DMS114 treated with DMSO at 0.1 percent for 48 hours (cell line): ENCODE data around the gene HSH2D.

Experiments
- DNase-seq: peaks from one replicate; lab custom pipeline; 2025; ENCODE audit not compliant: unreplicated experiment; lab: John Stamatoyannopoulos, UW

Gene HSH2D

DNA sequence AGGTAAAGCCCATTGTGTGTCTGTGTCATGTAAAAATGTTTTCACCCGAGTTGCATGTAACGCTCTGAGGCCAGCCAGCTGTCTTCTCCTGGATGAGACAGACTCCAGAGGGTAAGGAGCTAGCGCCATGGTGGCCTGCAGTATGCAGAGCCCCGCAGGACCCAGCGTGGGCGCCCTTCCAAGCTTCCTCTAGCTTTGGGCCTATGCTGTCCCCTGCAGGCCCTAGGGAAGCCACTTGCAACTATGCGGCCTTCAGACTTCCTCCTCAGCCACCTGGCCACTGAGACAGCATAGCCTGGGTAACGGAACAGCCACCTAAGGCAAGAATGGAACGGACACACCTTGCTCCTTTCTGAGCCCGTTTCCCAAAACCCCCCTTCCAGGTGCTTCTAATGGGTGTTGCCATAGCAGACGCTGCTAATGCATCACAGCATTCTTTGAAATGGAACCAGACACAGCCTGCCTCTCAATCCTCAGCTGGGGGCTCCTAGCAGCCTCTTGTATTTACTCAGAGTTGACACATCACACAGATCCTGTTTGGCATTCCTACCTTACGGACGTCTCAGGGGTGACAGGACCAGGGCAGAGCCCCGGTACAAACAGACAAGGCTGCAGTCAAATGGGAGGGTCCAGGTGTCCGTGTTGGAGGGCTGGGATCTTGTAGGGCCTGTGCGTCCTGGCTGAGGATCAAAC is 47.9 kb downstream of the HSH2D start:
- DNase-seq: no peak

DNA sequence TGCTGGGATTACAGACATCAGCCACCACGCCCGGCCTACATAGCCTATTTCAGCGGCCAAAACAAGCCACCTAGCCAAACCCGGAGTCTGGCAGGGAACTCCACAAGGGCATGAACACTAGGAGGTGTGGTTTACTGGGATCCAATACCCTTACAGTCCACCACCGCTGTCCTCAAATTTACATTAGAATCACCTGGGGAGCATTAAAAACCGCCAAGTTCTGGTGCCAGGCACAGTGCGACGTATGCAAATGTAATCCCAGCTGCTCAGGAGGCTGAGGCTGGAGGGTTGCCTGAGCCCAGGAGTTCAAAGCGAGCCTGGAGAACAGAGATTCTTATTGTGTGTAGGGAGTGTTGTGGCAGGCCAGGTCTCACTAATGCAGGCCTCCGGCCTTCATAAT is 50.0 kb downstream of the HSH2D start:
- DNase-seq: no peak

- DNase-seq: no peak
These were observed 53.7 kb downstream of the HSH2D start for GRCh38 chr19:16197188-16197621.

DNA sequence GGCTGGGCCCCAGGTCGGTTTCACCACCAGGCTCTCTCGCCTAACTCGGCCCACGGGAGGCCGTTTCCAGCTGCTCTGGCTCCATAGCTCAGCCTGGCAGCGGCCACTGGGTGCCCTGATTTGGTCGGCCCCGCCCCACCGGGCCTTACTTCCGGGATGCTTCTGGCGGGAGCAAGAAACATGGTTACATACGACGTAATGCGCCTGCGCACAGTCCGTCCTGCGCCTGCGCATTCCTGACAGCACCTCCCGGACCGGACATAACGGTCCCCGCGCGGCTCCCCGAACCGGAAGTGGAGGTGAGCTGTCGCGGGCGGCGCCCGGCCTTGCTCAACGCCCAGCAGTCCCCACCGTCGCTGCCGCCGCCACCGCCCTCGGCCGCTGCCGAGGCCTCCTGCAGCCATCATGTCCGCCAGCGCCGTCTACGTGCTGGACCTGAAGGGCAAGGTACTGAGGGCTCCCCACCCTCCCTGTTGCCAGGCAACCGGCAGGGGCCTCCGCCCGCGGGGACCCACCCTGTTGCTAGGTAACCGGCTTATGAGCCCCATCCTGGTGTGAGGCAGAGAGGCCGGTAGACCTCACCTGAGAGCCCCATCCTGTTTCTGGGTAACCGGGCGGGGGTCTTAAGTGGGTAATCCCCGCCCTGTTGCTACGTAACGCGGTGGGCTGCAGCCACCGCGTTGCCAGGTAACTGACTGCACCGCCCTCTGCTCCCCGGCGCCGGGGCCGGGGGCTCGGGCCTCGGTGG is 54.3 kb downstream of the HSH2D start, which contains the start of gene AP1M1:
Gene AP1M1 (plus strand): TSS at position 290 of the 748 bp plus-strand sequence. CDS start 116 bp downstream, at position 406.
- peak; percentile 96 for DNase-seq

- no peak for DNase-seq
These were observed 54.8 kb downstream of the HSH2D start for GRCh38 chr19:16198370-16198651.

DNA sequence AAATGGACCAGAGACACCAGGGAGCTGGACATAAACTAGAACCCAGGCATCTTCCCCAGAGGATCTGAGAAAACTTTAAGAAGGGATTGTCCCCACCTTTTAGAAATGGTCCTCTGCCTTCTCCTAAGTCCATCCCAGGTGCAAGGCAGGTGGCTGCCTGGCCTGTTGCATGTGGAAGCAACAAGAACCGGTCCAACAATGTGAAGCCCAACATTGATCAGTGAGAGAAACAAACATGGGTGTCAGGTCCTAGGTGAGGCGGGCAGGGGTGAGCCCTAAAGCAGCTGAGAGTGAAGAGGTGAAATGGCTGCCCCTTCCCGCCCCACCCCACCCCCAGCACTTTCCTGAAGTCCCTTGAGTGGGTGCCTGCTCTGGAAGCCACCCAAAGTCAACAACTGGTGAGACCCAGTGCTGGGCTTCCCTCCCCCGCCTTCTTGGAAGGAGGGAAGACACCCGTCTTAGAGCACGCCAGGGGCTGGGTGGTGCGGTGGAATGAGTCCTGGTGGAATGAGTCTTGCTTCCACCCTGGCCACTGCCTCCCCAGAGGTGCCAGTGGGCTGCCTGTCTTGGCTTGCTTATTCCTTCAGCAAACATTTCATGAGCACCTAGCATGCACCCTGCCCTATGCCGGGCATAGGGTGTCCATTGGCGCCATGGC is 55.9 kb downstream of the HSH2D start:
- DNase-seq: no peak

- no peak for DNase-seq
These were observed 56.8 kb downstream of the HSH2D start for GRCh38 chr19:16200038-16201010.

GRCh38 chr19:16201011-16201391 is 57.5 kb downstream of the HSH2D start:
- no peak for DNase-seq

- no peak for DNase-seq
These were observed 59.1 kb downstream of the HSH2D start for GRCh38 chr19:16202320-16203255.

GRCh38 chr19:16203256-16204004 is 59.9 kb downstream of the HSH2D start:
- no peak for DNase-seq

- no peak for DNase-seq
These were observed 60.5 kb downstream of the HSH2D start for GRCh38 chr19:16204005-16204294.

DNA sequence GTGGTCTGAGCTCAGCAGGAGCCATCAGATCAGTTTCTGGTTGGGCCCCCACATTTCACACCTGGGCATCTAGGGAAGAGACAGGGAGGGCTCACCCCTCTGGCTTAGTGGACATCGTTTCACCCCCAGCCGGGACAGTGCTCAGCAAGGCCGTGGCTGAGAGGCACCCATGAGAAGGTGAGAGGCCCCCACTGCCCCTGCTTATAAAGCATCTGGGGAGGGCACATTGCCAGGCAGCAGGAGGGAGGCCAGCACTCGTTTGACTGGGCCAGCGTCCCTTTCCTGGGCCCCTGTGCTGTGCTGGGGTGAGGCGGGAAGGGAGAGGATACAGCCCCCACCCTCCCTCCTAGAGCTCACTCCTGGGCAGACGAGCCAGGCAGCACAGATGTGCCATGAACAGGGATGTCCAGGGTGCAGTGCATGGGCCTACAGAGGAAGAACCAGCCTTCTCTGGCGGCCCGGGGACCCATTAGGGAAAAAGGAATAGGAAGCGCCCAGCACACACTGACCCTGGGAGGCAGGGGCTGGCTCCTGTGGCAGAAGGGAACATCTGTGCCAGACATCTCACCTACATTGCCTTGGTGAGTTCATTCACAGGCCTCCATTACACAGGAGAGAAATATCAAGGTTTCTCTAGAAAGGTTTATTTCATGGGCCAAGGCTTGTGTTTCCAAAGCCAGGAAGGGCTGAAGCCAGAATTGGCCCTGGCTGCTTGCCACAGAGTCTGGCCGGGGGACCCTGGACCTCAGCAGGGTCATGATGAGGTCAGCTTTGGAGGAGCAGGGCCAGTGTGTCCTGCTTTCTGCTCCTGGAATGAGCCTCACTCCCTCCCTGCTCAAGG is 61.9 kb downstream of the HSH2D start:
- DNase-seq: no peak

GRCh38 chr19:16206046-16206605 is 62.6 kb downstream of the HSH2D start:
- DNase-seq: no peak

- DNase-seq: no peak
These were observed 63.2 kb downstream of the HSH2D start for GRCh38 chr19:16206637-16207036.

- no peak for DNase-seq
These were observed 63.6 kb downstream of the HSH2D start for GRCh38 chr19:16207063-16207462.

DNA sequence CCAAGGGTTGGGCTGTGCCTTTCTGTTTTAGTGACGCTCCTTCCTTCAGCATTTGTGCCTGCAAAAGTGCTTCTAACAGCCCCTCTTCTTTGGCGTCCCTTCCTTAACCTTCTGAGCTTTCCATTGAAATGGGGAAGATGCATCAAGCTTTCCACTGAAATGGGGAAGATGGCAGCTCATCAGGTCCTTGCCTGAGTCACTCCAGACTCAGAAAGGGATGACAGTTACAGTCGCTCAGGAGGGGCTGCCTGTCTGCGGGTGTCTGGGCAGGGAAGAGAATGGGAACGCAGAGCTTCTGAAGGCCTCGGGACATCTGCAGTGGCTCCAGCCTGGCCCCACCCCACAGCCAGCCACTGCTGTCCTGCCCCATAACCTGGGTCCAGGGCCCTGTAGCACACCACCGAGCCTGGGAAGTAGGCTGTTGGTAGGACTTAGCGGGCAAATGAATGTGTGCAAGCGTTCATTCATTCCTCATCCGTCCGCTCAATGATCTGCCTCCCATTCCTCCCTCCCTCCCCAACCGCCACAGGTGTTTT is 64.1 kb downstream of the HSH2D start:
- no peak for DNase-seq
